GM19035 (cell line): ENCODE data around the gene TMEM132A.

Source experiments
- ATAC-seq: cut with Tn5 transposase; IDR thresholded peaks from one replicate; pipeline ENCODE4 v1.9.1; 2021; ENCODE audit not compliant: unreplicated experiment

Gene TMEM132A

DNA sequence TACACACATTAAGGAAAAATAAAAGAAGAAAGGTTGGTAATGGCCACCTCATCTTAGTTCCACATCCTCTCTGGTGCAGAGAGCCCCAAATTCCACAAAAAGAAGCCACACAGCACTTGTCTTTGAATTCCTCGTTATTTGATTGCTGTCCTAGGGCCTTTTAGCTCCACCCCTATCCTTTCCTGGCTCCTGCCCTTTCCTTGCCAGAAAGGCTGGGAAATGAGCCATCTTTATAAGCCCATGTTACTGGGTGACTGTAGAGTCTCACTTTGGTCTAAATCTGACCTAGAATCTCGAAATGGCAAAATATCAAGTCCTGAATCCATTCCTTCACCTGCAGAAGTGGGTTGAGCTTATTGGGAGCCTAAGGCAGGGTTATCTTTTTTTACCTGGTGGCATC, 4.3 kb upstream of the TMEM132A start:
- no peak for ATAC-seq

DNA sequence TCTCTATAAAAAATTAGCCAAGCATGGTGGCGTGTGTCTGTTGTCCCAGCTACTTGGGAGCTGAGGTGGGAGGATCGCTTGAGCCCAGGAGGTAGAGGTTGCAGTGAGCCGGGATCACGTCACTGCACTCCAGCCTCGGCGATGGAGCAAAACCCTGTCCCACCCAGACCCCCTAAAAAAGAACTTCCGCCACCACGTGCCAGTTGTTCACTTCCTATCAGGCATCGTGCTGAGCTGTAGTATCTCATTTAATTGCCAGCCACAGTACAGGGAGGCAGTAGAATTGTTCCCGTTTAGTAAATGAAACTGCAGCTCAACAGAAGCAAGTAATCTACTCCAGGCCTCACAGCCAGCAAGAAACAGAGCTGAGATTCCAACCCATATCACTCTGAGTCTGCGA, 3.0 kb upstream of the TMEM132A start:
- ATAC-seq = no peak

DNA sequence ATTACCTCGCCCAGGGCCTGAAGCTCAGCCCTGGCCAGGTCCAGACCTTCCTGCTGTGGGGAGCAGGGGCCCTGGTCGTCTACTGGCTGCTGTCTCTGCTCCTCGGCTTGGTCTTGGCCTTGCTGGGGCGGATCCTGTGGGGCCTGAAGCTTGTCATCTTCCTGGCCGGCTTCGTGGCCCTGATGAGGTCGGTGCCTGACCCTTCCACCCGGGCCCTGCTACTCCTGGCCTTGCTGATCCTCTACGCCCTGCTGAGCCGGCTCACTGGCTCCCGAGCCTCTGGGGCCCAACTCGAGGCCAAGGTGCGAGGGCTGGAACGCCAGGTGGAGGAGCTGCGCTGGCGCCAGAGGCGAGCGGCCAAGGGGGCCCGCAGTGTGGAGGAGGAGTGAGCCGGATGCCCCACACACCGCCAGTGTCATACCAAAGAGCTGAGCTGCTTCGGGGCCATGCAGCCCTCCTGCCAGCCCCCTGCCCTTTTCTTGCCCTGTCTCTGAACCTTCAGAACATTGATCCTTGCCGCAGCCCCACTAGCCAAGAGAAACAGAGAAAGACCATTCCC, 2.4 kb upstream of the TMEM132A start:
- ATAC-seq = no peak

DNA sequence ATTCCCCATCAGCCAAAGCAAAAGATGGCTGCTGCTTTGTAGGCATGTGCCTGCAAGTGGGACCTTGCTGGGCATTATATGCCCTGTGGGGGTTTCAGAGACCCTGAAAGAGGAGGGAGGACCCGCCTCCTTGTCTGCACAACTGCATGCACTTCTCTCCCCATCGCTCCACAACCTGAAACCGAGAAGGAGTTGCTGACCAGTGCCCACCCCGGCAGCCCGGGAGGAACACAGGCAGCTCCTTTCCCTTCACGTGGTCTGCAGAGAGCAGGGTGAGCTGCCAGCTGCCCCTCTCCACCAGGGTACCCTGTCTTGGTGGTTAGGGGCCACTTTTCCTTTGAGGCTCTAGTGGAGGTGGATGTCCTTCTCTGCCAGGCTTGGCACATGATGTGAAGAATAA, 1.4 kb upstream of the TMEM132A start:
- ATAC-seq = no peak

DNA sequence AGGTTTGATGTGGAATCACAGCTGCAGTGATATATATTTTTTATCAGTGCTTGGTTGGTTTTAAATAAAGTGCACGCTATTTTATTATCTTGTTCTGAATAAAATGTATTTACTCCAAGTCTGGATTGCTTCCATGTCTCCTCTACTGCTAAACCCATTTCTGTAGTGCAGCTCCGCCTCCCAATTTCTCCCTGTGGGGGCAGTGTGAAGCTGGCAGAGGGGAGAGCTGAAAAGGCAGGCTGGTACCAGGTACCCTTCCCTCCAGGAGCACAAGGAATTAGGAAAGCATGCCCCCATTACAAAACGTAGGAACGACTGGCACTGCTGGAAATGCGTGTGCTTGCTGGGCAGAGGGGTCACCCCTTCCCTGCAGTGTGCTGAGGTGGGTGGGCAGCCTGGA, 934 bp upstream of the TMEM132A start:
- no peak for ATAC-seq

DNA sequence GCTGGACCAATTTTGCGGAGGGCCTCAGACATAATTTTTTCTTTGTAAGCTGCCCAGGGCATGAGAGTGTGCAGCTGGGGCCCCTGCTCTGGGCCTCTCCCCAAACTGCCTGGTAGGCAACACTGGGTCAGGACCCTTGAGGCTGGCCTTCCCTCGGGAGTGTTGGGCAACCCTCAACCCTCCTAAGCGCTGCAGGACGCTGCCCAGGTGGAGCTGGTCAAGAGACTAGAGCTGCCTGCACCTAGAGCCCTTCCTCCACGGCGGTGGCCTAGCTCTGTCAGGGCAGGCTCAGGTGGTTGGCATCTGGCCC, 505 bp upstream of the TMEM132A start:
- ATAC-seq = no peak

DNA sequence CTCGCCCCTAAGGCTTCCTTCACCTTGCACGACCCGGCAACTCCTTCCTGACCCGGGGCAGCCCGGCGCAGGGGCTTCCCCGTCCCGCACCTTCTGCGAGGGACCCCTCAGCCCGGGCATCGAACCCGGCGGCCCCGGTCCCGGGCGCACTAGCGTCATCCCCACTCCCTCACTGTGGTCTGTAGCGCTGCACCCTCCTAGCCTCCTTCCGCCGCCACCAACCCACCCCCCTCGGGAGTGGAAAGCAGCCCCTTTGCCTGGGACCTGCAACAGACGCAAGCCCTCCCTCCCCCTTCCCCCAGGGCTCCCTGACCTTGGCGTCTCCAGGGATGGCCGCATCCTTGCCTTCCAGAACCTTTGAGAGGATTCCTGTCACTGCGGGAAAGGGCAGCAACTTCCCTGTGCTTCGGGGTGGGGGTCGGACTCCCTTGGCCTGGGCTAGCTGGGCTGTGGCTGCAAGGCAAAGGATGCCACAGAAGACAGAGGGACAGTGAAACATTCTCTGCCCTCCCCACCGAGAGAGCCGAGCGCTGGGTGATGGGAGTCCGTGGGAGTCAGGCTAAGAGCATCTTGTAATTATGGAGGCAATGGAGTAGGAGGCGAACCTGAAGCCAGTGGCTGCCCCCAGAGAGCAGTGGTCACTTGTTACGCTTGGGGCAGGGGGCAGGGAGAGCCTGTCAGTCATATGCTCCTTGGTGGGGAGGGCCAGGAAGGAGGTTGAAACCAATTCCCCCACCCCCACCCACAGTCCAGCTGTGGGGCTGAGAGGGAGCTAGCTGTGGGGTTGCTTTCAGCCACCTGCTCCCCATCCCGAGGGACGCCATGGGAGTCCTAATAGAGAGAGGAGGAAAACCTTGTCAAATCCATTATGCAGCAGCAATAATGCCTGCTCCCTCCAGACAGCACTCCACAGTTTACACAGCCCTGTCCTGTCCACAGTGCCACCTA, 920 bp downstream of the TMEM132A start:
- ATAC-seq = no peak

DNA sequence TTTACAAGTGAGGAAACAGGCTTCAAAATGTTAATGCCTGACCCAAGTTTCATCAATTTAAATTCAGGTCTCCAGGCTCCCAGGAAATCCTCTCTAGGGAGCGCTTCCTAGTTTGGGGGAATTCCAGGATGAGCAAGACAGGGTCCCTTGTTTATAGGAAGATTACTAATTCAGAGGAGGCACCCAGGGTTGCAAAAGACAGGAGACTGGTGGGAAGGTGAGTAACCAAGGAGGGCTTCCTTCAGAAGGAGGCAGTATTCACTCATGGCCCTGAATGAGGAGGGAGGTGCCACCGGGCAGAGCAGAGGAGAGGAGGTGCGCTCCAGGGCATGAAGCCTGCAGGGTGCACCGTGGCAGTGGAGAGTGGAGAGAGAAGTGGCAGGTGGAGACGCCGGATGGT, 1.6 kb downstream of the TMEM132A start:
- no peak for ATAC-seq

DNA sequence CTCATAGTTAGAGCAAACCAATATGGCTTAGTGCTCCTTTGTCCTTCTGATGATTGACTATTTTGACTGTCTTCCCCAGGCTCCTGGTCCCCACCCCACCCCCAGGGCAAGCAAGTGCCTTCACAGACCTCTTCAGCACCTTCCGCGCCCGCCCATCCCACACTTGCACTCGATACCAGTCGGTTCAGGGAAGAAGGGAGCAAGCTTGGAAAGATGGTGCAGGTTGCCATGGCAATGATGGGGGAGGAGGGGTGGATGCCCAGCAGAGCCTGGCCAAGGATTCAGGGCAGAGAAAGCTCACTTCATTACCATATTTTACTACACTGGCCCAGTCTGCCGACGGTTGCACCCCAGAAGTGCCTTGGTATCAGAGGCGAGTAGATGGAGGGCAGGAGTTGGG, 2.2 kb downstream of the TMEM132A start:
- ATAC-seq = no peak

DNA sequence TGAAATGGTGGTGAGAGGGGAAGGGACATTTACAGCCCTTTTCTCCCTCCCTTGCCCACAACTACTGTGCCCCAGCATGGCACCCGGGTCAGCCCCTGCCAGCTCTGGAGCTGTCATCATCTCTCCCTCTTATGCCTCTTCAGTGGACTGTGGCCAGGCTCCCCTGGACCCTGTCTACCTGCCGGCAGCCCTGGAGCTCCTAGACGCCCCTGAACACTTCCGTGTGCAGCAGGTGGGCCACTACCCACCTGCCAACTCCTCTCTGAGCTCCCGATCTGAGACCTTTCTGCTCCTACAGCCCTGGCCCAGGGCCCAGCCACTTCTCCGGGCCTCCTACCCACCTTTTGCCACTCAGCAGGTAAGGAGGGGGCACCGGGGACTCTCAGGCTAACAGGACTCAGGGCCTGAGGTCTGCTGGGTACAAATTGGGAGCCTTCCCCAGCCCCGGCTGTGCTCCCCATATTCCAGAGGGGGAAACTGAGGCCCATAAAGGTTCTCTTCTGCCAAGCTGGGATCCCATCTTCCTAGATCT, 2.9 kb downstream of the TMEM132A start:
- ATAC-seq = no peak

DNA sequence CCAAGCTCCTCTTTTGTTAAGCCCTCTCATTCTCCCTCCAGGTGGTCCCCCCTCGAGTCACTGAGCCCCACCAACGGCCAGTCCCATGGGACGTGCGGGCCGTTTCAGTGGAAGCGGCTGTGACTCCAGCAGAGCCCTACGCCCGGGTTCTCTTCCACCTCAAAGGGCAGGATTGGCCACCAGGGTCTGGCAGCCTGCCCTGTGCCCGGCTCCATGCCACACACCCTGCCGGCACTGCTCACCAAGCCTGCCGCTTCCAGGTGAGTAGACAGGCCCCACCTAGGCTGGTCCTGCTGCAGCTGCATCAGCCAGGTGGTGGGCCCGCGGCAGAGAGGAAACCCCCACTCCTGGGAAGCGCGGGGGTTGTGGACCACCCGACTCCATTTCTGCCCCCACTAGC, 3.3 kb downstream of the TMEM132A start:
- no peak for ATAC-seq

DNA sequence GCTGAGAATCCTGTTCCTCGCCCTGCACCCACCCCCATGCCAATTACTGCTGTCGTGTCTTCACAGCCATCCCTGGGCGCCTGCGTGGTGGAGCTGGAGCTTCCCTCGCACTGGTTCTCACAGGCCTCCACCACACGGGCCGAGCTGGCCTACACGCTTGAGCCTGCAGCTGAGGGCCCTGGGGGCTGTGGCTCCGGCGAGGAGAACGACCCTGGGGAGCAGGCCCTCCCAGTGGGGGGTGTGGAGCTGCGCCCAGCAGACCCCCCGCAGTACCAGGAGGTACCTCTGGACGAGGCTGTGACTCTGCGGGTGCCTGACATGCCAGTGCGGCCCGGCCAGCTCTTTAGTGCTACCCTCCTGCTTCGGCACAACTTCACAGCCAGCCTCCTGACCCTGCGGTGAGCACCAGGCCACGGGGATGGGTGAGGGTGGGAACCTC, 4.3 kb downstream of the TMEM132A start:
- no peak for ATAC-seq

DNA sequence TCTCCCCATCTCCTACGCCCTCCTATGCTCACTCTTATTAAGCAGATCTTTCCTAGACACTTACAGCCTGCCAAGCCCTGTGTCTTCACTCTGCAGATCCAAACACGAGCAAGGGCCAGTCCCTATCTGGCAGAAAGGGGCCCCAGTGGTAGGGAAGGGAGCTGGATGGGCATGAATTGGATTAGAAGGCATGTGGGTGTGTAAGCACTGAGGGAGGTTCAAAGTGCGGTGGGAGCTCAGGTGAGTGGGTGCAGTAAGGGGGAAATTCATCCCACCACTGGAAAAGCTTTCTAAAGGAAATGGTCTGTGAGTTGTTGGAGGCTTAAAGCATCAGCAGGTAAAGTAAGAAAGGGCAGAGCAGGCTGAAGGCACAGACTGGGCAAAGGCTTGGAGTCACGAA, 5.5 kb downstream of the TMEM132A start:
- no peak for ATAC-seq

DNA sequence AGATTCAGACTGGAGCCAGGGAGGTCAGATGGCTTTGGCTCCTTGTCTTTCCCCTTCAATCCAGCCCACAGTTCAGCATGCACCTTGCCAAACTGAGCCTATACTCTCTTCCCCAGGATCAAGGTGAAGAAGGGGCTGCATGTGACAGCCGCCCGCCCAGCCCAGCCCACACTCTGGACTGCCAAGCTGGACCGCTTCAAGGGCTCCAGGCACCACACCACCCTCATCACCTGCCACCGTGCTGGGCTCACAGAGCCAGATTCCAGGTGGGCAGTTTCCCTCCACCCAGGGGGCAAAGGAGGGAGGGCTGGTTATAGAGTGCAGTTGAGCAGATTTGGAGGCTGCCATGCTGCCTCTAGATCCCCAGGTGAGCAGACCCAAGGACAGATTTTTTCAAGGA, 6.1 kb downstream of the TMEM132A start:
- no peak for ATAC-seq

DNA sequence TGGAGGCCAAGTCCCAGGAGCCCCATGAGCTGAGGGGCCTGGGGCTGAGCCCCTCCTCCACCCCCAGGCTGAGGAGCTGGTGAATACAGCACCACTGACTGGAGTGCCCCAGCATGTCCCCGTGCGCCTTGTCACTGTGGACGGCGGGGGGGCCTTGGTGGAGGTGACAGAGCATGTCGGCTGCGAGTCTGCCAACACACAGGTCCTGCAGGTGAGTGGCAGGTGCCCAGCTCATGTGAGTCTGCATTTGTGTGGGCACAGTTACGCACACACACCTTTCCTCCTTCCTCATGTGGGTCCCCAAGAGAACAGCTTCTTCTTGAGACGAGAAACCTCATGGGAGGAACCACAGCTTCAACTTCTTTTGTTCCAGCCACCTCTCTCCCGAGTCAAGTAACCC, 7.7 kb downstream of the TMEM132A start:
- ATAC-seq = no peak

DNA sequence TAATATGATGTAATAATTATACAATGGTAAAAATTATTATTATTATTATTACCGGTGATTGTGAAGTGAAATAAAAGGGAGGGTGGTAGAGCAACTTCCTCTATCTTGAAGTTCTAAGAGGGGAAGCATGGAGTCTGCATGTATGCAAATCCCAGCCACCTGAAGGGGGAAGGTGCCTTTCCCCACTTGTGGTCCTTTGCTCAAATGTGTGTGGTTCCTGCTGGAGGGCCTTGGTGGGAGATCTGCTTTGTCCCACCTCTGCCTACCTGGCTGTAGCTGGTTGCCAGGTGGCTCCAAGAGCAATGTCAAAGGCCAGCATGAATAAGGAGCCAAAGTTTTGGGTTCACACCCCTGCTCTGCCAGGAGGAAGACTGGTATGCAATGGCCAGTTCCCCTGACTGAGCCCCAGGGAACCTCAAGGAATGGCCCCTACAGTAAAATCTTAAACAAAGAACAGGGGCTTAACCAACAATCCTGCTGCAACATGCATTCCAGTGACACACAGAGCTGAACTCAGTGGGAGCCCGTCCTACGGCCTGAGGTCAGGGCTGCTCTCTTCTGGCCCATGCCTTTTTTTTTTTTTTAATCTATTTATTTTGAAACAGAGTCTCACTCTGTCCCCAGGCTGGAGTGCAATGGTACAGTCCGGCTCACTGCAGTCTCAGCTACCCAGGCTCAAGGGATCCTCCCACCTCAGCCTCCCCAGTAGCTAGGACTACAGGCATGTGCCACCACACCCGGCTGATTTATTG, 8.5 kb downstream of the TMEM132A start:
- ATAC-seq = no peak

DNA sequence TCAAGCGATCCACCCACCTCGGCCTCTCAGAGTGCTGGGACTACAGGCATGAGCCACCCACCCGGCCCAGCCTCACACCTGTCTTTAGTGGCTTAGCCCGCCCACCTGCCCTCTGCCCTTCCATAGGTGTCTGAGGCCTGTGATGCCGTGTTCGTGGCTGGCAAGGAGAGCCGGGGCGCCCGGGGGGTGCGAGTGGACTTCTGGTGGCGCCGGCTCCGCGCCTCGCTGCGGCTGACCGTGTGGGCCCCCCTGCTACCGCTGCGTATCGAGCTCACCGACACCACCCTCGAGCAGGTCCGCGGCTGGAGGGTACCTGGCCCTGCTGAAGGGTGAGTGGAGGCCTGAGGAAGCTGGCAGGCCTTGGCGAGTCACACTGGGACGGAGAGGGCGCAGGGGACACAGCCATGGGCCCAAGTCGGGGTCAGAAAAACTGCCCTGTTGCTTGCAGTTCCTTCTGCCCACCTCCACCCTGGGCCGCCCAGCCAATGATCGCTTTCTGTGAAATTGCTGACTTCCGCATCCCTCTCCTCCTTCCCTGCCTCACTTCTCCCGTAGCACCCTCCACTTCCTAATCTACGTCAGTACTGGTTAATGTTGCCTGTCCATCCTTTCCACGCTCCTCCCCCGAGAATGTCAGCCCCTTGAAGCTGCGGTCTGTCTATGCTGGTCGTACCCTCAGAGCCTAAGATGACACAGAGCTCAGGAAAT, 9.3 kb downstream of the TMEM132A start:
- ATAC-seq = no peak

DNA sequence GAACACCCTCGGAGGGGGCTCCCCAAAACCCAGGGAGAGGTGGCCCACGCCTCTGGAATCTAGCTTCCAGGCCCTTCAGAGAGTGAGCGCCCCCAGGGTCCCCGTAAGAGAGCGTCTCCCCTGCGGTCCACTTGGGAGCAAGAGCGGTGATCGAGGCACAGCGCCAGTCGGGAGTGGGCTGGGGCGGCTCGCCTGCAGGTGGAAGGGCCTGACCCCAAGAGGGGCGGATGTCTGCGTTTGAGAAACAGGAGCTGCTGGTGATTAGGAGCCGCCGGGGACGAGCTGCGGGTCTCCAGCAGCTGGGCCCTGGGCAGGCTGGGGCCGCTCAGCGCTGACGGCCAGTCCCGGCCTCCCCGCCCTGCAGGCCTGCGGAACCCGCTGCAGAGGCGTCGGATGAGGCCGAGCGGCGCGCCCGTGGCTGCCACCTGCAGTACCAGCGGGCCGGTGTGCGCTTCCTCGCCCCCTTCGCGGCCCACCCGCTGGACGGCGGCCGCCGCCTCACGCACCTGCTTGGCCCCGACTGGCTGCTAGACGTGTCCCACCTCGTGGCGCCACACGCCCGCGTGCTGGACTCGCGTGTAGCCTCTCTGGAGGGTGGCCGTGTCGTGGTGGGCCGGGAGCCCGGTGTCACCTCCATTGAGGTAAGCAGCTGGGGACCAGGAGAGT, 10.0 kb downstream of the TMEM132A start:
- no peak for ATAC-seq

DNA sequence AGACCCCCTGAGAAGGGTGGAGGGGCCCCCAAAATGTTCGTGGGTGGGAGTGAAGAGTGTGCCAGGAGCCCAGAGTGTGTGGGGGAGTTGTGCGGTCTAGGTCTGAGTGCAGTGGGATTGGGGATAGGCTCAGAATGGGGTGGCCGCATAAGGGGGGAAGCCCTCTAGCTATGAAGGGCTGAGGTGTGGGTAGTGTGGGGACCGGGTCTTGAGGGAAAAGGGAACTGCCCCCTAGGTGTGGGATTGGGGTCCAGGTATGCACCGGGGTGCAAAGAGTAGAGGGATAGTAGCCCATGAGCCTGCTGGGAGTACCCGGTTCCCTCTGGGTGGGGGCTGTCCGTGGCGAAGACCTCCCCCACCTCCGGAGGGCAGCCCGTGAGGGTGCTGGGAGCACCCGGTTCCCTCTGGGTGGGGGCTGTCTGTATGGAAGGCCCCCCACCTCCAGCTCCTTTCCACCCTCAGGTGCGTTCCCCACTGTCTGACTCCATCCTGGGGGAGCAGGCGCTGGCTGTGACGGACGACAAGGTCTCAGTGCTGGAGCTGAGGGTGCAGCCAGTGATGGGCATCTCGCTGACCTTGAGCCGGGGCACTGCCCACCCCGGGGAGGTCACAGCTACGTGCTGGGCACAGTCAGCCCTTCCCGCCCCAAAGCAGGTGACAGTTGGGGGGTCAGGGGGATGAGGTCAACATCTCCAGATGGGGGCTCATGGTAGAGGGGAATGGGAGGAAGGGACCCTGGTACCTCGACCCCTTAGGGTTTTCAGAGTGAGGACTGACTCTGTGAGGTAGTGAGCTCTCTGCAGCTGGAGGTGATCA, 10.7 kb downstream of the TMEM132A start:
- ATAC-seq = no peak
